Limb (tissue), 2 donors: ENCODE measurements around the gene ERC2.

ENCODE experiments used
- DNase-seq, 2 donors: peaks; one replicate each; pipeline ENCODE4 v3.0.0-alpha.2; 2016; ENCODE audit errors: extremely low spot score in 2 of 2

ERC2 gene

DNA sequence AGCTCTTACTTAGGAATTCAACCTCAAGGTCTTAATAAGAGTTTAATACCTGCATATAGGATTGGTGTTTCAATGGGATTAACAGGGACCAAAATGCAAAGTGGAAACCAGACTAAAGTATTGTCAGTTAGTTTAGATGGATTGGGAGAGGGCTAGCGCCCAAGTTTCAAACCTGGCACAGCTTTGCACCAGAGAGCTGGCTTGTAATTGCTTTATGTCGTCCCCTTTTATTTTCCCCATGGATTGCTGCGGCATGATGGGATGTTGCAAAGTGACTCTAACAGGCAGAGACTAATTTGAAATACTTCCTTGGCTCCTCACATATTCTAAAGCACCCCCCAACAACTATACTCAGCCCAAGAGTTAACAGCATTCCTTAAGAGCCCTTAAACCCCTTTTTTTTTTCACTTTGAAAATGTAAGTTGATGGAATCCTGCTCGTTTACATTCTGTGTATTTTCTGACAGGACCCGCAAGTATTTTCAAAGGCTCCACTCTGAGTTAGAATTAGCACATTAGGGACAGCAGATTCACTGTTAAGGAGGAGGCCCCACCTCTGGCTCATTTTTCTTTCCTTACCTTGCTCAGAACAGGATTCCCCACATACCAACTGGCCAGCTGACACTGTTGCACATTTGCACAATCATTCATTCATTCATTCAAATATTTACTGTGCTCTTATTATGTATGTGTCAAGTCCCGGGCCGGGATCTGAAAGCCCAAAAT is 214.2 kb downstream of the ERC2 start:
- DNase-seq: no peak

DNA sequence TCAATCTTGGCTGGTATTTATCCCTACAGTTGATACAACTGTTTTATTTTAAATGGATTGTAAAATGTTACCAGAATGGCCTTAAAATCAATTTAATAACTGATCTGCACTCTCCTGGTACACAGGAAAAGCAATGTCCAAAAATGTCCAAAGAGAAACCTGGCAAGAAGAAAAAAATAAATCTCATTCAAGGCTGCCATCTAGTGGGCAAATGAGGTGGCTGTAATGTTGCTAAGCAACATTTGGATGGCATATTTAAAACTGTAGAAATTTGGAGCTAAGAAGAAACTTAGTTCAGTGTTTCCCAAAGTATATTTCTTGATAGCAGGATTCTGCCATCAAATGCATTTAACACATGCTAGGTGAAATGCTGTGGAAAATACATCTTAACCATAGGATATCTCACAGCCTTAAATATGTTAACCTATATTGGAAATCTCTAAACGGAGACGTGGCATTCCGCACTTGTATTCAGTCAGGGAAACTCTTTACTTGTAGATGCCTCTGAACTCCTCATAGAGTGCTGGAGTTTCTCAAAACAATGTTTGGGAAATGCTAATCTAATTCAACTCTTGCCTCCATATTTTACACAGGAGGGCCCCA is 216.8 kb downstream of the ERC2 start:
- peak; percentile 56 to 81 for DNase-seq

DNA sequence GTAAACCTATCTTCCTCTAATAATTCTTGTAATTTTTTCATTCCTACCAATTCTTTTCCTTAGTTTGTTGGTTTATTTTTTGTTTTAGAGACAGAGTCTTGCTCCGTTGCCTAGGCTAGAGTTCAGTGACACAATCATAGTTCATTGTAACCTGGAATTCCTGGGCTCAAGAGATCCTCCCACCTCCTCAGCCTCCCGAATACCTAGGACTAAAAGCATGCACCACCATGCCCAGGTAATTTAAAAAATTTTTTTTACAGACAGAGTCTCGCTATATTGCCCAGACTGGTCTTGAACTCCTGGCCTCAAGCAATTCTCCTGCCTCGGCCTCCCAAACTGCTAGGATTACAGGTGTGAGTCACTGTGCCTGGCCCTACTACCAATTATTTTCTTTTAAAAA is 220.2 kb downstream of the ERC2 start:
- no peak for DNase-seq

DNA sequence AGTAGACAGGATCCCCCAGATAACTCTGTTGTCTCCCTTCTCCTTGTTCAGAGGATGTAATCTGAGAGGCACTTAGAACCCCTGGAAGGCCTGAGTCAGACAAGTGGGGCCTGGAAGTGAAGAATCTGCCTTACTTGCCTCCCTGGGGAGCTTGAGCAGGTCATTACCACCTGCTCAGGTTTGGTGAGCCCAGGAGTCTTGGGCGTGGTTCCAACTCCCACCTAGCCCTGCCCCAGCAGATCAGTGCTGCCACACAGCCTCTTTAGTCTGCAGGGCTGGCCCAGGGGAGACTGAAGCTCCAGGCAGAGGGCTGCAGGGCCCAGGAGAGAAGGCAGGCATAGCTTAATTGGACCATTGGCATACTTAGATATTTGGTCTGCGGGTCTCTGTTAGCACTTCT is 230.0 kb downstream of the ERC2 start:
- DNase-seq: no peak

DNA sequence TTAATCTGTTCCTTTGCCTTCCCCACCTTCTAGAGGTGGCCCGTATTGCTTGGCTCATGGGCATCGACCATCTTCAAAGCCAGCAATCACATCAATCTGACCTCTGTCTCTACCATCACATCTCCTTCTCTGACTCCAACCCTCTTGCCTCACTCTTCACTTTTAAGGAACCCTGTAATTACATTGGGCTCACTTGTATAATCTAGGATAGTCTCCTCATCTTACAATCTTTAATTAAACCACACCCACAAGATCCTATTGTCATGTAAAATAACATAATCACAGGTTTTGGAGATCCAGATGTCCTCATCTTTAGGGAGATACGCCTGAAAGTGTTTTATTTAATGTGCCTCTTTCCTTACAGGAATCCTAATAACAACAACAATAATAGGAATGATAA is 234.5 kb downstream of the ERC2 start:
- no peak for DNase-seq

DNA sequence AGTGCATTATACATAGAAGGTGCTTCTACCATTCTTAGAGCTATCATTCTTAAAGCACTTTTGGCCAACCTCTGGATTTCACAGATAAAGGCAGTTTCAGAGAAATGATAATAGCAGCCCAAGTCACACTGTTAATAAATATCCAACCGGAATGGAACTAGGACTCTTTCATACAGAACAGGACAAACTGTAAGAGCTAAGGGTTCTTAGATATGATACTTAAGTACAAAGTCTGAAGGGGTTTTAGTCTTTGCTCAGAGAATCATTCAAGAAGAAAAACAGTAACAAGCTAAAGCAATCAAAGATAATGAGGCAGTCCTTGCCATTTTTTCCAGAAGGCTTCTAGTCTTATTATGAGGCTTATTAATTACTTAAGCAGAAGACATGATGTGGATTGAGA is 239.0 kb downstream of the ERC2 start:
- DNase-seq: no peak

DNA sequence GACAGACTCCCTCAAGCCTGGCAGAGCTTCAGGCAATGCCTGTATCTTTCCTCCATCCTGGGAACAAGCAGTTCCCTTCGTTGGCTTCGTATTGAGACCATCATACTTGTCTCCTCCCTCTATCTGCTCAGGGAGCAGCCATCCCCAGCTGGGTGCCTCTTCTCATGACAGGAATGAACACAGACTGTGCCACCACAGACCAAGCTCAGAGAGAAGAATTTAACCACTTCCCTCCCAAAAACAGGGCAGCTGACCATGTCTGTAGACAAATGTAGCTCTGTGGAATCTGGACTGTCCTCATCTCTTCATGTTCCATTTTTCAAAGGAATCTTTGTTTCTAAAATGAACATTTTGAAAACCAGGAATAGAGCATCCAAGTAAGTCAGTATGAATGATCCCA is 245.4 kb downstream of the ERC2 start:
- DNase-seq: no peak

DNA sequence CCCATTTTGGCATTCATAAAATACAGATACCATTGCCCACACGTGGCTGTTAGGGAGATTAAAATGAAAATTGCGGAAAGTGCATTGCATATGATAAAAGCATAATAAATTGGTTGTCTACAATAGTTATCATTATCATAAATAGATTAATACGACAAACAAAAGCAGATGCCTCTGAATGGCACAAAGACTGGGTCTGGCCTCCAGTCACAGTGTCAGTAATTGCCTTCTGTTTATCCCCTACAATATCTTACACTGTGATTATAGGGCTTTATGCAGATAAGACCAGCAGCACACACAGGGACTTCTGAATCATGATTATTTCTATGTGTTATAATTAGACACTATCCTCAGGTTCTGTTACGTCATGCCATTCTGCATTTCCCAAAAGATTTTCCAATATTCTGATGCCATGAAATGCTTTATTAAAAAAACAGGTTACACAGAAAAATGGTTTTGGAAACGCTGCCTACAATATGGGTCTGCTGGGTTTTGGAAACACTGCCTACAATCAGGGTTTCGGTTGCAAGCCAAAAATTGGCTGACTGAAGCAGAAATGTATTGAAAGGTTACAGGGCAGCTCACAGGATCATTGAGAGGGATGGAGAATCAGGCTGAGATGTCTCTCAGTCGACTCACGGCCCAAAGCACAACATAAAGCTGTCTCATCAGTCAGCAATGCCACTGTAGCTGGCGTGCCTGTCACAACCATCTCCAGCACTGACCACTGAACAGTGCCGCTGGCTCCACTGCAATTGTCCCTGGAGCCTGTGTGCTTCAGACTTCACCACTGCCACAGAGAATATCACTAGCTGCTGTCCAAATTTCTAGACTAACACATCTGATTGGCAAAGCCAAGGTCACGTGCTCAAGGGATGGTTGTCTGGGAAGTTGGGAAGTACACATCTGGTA is 248.1 kb downstream of the ERC2 start:
- DNase-seq: no peak

DNA sequence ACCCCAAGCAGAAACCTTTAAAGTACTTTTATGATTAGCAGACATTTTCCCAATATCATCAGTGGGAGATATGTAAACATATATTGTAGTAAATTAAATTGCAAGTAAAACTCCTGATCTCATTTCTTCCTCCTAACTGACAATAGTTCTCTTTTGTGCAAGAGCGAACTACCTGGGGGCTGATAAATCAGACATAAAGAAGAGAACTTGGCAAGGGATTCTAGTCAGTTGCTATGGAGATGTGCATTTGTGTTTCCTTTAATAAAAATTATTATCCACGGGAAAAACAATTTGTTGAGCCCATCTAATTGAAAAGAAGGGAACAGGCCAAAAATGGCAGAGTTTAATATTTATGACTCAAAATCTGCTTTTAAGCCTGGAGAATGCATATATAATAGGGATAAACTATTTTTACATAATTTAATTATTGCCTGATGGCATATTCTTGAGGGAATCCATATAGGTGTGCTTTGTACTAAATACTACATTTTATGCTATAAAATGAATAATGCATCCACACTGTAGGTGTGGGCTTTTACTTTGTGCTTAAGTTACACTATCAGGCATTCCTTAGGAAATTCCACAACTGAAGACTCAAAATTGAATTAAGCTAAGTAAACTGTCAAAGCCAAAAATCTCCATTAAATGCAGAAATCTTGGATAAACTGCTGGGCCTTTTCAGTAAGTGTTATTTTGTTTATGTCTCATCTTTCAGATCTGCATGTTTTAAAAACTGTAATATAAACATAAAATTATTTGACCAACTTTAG is 258.1 kb downstream of the ERC2 start:
- peak in 1 of 2 donors; percentile 67 for DNase-seq

DNA sequence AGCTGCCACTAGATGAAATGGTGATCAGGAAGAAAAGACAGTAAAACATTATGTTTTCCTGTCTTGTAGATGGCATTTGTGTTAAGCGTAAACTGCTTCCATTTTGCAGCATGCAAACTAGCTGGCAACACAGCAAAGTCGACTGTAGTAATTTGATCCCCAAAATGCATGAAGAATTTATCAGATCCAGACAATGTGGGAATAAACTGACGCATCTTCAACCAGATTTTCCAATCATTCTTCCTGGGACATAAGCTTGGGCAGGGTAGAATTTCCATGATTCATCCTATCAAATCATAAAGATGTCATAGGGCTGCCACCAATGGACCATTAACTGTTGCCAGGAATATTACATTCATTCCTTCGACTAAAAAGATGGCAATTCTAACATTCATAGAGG is 260.3 kb downstream of the ERC2 start:
- no peak for DNase-seq

DNA sequence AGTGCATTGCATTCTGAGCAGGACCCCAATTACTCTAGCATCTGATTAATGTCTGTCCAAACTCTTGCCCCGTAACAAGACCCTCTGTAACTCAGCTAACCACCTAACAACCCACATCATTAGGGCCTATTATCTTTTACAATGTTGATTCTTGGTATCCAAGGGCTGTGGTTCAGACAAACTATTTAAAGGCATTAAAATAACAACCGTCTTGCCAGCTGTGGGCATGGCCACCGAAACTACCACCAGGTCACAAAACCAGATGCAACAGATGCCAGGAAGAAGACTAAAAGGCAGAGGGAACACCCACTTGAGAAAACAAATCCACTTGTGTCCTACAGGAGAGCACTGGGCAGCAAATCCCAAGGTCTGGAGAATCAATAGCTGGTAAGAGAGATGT is 262.9 kb downstream of the ERC2 start:
- DNase-seq: no peak

DNA sequence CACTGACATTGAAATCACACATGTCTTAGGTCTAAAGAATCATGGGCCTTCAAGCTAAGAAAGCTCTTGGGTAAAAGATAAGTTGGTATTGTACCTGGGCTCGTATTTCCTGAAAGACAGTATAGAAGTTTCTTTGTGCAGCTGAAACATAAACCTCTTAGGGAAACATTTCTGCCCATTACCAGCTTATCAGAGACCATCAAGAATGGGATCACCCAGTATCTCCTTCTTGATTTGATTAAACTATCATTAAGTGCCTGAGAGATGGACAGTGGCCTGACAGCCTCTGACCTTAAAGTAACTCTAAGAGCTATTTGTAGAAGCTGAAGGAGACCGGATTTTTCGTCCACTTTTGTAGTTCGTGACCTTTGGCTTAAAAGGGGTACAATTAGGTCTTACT is 265.3 kb downstream of the ERC2 start:
- no peak for DNase-seq

DNA sequence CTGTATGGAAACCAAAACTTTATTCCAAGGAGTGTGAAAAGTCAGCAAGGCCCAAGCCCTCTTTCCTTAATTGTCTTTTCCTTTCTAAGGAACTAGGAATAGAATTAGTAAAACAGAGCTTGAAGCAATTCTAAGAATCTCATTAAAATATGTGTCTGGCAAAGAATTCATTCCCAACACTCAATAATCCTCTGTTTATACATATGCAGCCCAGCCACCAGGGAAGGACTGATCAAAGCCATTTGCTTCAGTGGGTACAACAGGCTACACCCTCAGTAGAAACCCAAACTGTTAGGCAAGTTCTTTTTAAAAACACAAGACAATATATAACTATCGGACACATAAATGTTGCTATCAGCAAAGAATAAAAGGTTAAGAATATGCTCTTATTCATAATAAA is 266.9 kb downstream of the ERC2 start:
- DNase-seq: no peak

DNA sequence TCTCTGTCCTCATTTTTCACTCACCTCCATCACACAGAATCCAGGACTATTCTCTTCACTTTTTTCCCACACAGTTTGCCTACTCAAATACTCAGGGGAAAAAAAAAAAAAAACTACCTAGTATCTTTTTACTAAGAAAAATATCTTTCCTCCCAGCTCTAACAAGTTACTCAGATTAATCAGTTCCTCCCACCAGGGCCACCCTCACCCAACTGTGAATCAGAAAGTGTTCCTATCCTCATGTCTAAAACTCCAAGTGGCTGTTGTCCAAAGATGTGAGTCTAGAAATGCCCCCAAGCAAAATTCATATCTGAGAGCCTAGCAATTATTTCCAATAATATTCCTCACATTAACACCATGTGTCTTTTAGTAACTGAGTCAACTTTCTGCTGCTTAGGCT is 268.0 kb downstream of the ERC2 start:
- no peak for DNase-seq

DNA sequence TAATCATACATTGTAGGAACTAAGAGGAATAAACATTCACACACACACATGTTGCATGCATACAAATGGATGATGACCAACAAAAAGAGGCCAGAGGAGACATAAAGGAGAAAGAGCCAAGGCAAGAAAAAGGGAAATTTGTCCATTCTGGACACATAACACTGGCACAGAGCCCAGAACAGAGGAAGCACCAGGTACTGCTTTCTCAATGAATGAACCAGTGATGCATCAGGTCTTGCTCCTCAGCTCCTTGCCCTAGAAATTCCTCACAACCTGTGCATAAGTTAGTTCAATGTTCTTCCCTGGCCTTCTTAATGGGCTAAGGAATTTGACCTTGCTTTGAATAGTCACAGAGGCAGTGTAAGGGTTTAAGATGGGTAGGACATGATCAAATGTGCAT is 270.3 kb downstream of the ERC2 start:
- DNase-seq: no peak

DNA sequence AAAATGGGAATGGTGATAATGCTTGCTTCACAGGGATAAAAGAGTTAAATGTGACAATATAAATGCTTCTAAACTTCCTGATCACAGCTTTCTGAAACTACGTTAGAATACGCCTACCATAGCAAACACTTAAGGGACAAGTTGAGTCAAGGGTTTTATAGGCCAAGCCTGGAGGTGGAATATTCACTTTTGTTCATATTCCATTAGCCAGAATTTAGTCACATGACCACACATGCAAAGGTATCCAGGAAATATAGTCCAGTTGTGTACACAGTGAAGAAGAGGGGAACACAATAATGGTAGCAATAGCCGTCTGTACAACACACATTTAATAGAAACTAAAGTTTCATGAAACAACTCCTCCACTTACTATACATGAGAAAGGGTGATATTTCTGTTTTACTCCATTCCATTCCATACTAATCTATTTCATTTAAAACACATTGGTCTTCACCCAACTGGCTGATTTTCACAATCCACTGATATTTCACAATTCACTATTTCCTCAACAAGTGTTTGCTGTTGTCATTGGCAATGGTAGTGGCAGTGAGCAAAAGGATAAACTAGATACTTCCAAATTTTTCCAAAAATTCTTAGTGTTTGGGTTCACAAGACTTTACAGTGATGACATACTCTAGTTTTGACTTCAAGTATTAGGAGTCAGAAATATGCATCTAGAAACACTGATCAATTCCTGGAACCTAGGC is 270.9 kb downstream of the ERC2 start:
- DNase-seq: no peak

DNA sequence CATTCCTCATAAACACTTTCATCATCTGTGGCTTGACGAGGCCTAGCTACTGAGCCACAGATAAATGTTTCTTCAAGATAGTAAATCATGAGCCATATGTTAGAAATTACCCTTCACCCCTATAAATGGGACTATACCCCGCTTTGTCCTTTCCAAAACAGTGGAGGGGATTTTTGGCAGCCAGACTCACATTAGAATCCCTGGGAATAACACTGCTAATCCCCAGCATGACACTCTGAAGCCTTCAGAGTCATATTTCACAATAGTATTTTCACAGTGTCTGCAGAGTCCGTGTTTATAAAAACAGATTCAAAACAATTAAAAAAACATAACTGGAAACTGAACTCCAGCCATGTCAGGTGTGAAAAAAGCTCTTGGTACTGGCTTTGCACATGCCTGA is 271.6 kb downstream of the ERC2 start:
- no peak for DNase-seq

DNA sequence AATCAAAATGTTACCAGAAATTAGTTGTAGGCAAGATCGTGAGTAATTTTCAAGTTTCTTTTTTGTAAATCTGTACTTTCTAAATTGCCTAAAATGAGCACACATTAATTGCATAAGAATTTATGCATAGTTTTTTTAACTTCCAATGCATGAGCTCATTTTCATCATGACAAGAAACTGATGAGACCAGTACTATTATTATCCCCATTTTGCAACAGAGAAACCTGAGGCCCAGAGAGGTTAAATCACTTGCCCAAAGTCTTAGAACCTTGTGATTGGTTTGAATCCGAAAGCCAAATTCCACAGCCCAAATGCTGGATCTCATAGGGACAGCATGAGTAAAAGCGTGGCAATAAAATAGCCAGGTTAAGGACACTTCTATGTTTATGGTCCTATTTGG is 274.7 kb downstream of the ERC2 start:
- DNase-seq: no peak

DNA sequence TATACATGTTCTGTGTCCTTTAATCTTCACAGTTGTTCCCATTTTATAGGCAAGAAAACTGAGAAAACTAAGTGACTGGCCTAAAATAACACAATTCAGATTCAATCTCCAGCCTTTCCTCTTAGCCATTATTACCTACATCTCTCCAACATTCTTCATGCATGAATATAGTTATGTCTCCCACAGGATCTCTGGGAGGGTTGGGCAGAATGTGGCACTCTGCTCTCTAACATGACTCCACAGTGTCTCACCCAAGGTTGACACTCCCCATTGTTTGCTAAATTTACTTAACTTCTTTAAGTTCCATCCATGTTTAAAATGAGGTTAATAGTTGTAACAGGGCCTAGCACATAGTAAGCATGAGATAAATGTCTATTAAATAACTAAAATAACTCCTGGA is 276.3 kb downstream of the ERC2 start:
- no peak for DNase-seq

DNA sequence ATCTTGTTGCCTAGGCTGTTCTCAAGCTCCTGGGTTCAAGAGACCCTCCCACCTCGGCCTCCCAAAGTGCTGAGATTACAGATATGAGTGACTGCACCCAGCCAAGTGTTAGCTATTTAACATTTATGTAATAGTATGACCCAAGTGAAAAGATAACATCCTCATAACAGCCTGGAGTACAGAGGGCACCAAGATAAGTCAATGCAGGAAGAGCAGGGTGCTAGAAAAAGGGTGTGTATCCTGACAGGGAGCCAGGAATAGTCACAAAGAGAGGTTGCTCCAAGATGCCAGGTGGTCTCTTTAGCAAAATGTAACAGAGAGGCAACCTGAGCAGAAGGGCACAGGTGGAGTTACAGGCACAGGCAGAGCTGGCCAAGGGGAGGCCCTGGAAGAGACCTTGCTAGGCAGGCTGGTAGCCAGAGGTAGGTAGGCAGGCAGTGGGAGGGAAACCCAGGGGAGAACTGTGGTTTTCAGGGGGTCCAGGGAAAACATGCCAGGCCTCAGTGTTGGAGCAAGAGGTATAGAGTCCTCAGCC is 277.4 kb downstream of the ERC2 start:
- no peak for DNase-seq

DNA sequence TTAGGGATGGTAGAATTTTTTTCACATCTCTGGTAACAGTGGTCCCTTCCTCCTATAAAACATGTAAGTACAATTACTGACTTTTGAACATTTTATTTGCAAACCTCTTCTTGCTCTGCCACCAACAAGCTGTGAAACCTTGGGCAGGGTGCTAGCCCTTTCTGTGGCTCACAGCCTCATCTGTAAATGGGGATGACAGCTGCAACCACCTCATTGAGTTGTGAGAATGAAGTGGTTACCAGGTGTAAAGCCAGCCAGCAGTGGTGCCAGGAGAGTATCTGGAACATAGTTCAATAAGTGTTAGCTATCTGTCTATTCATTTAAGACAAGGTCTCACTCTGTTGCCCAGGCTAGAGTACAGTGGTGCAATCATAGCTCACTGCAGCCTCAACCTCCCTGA is 278.1 kb downstream of the ERC2 start:
- DNase-seq: no peak
